ENCODE measurements around the gene NARS2. TPM values are rescaled to one million over a fixed set of nuclear protein-coding genes. Genes with fewer than 3 reads are reported as not detected.

Gene NARS2
- total RNA-seq, 1 donor from 2014 or later = 27.5 TPM

GRCh38 chr11:78391424-78391823, 183.2 kb downstream of the NARS2 start:
- H3K36me3 Mint-ChIP-seq = peaks cover 21% of the 10 kb centered on the region
- H3K4me3 Mint-ChIP-seq = no peak overlapping the region
- H3K9me3 Mint-ChIP-seq = peaks cover 10% of the 10 kb centered on the region
- no peak overlapping the region for H3K27ac Mint-ChIP-seq
- no peaks in the 10 kb centered on the region for H3K27me3 Mint-ChIP-seq
- DNase-seq (ENCODE audit: extremely low spot score, unreplicated experiment) = no peak
- H3K4me1 Mint-ChIP-seq (ENCODE audit: unreplicated experiment) = peaks cover 28% of the 10 kb centered on the region
- TF ChIP-seq CTCF (conservative IDR thresholded peaks at IDR 0.05) = no peak

DNA sequence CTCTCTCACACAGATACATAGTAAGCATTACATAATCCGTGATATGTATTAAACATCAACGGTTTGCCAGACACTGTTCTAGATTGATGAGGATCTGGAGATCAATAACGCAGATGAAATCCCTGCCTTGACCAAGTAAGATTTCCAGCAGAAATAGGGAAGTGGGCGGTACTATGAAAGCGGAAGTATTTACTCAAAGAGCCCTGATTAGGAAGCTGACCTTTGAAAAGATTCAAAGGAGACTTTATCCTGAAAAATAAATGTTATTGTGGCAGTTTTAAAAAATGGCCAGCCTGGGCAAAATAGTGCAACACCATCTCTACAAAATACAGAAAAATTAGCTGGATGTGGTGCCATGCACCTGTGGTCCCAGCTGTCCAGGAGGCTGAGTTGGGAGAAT, 183.9 kb downstream of the NARS2 start:
- Mint-ChIP-seq H3K4me1 (ENCODE audit: unreplicated experiment) (peaks cover 33% of the 10 kb centered on the region), H3K4me3 (no peak overlapping the region), H3K27me3 (no peaks in the 10 kb centered on the region), H3K9me3 (peaks cover 10% of the 10 kb centered on the region), H3K27ac (no peak overlapping the region), H3K36me3 (peaks cover 21% of the 10 kb centered on the region)
- no peak for DNase-seq (ENCODE audit: extremely low spot score, unreplicated experiment)
- no peak for TF ChIP-seq CTCF (conservative IDR thresholded peaks at IDR 0.05)

- Mint-ChIP-seq H3K4me1 (ENCODE audit: unreplicated experiment) (peaks cover 23% of the 10 kb centered on the region), H3K27me3 (no peaks in the 10 kb centered on the region), H3K4me3 (no peak overlapping the region), H3K36me3 (peaks cover 30% of the 10 kb centered on the region), H3K9me3 (peaks cover 18% of the 10 kb centered on the region), H3K27ac (no peak overlapping the region)
- no peak for DNase-seq (ENCODE audit: extremely low spot score, unreplicated experiment)
- no peak for TF ChIP-seq CTCF (conservative IDR thresholded peaks at IDR 0.05)
Observed at GRCh38 chr11:78386215-78386941, 188.3 kb downstream of the NARS2 start.

Other genes starting within 250 kb of the NARS2 start
- gene GAB2, start 157.0 kb downstream of the NARS2 start, total RNA-seq (ENCODE audit: low replicate concordance) = 23.3 and 24.5 TPM in 2 replicates

Measured in type B pancreatic cell (in vitro differentiated cells).